Thyroid gland (tissue), 4 donors: Measurements from ENCODE around the gene TSPYL4. TPM values are rescaled to one million over a fixed set of nuclear protein-coding genes. Genes with fewer than 3 reads are reported as not detected.
A peak's percentile ranks its signal among the peaks of the same experiment; 100 is the strongest.

Experiments
- DNase-seq, 2 donors: peaks; one replicate each; pipeline ENCODE4 v3.0.0-alpha.2; 2019
- H3K27ac ChIP-seq, 3 donors: fragments of 200-600 bp; sonication (generic); 1 replicate in 2 of 3; 2 replicates in 1 of 3; pipeline ENCODE4 v1.5.1; 2016 to 2019; ENCODE audit warnings: mild to moderate bottlenecking in 1 of 3, moderate library complexity in 1 of 3
- H3K27me3 ChIP-seq: fragments of 200-600 bp; sonication (generic); one replicate; pipeline ENCODE4 v1.5.1; 2019
- H3K36me3 ChIP-seq, 2 donors: fragments of 200-600 bp; sonication (generic); one replicate each; pipeline ENCODE4 v1.5.1; 2016 to 2019
- H3K4me1 ChIP-seq, 2 donors: fragments of 200-600 bp; sonication (generic); one replicate each; pipeline ENCODE4 v1.5.1; 2017 to 2019
- H3K4me3 ChIP-seq, 3 donors: fragments of 200-600 bp; sonication (generic); replicated peaks in 1 of 3; 1 replicate in 2 of 3; 2 replicates in 1 of 3; pipeline ENCODE4 v1.5.1; 2016; ENCODE audit warnings: mild to moderate bottlenecking in 1 of 3
- H3K9me3 ChIP-seq: fragments of 200-600 bp; sonication (generic); one replicate; pipeline ENCODE4 v1.5.1; 2017
- CTCF ChIP-seq, 6 experiments: fragments of 200-600 bp in 3 of 6; fragments of 450-650 bp in 3 of 6; sonication (generic) in 3 of 6; IDR thresholded peaks; one replicate each; pipeline ENCODE4 v1.5.1; 2016 to 2019; ENCODE audit warnings: antibody characterized with exemption in 6 of 6, mild to moderate bottlenecking in 2 of 6, inconsistent platforms in 1 of 6, moderate library complexity in 1 of 6
- POLR2A ChIP-seq, 2 donors: fragments of 450-650 bp; IDR thresholded peaks; one replicate each; pipeline ENCODE4 v1.6.1; 2017; ENCODE audit warnings: antibody characterized with exemption in 2 of 2, mild to moderate bottlenecking in 2 of 2, moderate library complexity in 1 of 2
- WGBS, 2 donors: methylation state at CpG; one replicate each; pipeline ENCODE4 v1.1.5; 2017; 5-methylcytosine and 5-hydroxymethylcytosine counted together
- intact Hi-C: fragments of 100-400 bp; cut with DNase I; formaldehyde crosslinking; loops from one replicate; pipeline ENCODE4 v1.15.1; 2023
- total RNA-seq, 4 donors: library from RNA; depleted of rRNA; stranded (reverse); fragments of >200 nt; gene quantifications; one replicate each; pipeline ENCODE4 v1.2.3, GENCODE V29; 2016

TSPYL4 gene
- total RNA-seq, 4 donors from 2014 or later = 21.4 to 26.7 (median 24.5) TPM

DNA sequence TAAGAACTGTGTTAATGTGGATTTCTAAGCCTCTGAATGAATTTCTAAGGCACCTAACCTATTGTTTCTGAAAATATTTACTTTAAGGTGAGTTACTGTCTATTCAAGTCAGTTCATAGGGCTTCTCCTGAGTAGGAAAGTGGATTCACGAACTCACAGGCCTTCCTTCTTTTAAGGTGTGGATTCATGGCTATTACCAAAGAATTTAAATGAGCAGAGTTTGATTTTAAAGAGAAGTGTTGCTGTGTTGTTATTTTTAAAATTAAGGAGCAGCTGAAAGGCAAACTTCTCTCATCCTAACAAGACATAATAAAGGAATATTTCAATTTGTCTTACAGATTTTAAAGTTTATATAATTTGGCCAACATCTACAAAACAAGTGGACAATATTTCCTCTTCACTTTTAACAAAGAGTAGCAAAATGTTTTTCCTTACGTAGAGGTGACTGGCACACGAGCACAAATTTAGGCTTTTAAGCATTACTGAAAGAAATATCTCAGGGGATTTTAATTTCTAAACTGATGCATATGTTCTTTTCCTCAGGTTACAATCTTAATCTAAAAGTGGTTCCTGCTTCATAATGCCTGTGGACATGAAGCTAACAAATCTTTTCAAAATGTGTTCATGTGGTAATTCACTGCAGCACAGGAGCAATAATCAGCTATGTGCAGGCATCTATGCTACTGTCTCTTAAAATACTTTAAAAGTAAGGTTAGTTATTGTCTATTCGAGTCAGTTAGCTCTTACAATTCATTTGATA is 602 bp upstream of the TSPYL4 start:
- Histone ChIP-seq H3K9me3 (no peaks in the 10 kb centered on the region), H3K27me3 (no peaks in the 10 kb centered on the region), H3K36me3 (no peaks in the 10 kb centered on the region), H3K27ac (peak overlapping the region; percentile 83 to 94 (median 88)), H3K4me1 (peaks cover 39 to 41% of the 10 kb centered on the region in 2 donors), H3K4me3 (peak overlapping the region; percentile 2 to 85 (median 49))
- 14 to 15% methylated on average over 4 of the region's 4 CpGs for WGBS, 2 donors
- intact Hi-C loops = no loop called here
- TF ChIP-seq CTCF (IDR thresholded peaks at IDR 0.05) (no peak), POLR2A (IDR thresholded peaks at IDR 0.05) (no peak)
- DNase-seq = no peak

GRCh38 chr6:116253188-116253504 is 729 bp downstream of the TSPYL4 start:
- DNase-seq = no peak
- WGBS, 2 donors = 29 to 43% methylated on average over 11 of the region's 11 CpGs
- peak overlapping the region; percentile 49 to 98 (median 85) for H3K4me3 ChIP-seq
- no peaks in the 10 kb centered on the region for H3K9me3 ChIP-seq
- TF ChIP-seq CTCF (IDR thresholded peaks at IDR 0.05) = no peak
- no peak for TF ChIP-seq POLR2A (IDR thresholded peaks at IDR 0.05)
- H3K4me1 ChIP-seq = peaks cover 43 to 44% of the 10 kb centered on the region in 2 donors
- H3K36me3 ChIP-seq = no peaks in the 10 kb centered on the region
- peak overlapping the region in 2 of 3 donors; percentile 88 to 94 for H3K27ac ChIP-seq
- intact Hi-C loops = no loop called here
- H3K27me3 ChIP-seq = no peaks in the 10 kb centered on the region

DNA sequence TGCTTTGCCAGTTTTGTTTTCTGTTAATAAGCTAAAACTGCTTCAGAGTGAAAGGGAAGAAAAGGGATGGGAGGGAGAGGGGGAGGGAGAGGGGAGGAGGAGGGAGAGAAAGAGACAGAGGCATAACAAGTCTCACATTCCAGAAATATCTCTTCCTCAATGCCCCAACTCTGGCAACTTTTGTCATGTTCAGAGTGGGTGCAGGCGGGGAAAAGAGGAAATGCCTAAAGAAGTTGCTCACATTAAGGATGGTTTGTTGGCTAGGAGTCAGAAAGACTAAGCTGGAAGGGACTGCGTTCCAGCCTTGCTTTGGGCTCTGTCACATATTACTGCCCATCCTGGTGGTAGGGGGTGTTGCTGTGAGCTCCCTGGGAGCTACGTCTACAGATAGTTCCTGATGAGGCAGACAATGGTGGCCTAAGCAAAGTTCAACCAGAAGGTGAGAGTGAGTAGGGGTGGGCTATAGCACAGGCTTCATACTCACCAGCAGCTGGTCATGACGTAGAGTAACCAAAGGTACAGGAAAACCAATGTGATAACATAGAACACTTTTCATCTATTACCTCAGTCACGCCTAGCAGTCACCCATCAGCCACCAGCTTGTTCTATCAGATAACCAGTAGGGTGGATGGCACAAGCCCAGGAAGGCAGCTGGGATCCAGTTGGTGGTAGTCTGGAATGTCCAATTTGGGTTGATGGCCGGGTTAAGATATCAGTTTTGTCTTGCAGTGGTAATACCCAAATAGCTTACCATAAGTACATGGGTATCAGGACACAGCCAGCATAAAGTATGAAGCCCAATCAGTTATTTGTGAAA is 2.1 kb downstream of the TSPYL4 start:
- 74 to 80% methylated on average over 6 of the region's 6 CpGs for WGBS, 2 donors
- intact Hi-C loops = no loop called here
- no peak overlapping the region for H3K4me3 ChIP-seq
- DNase-seq = no peak
- H3K27ac ChIP-seq = peak overlapping the region in 1 of 3 donors; percentile 16
- TF ChIP-seq CTCF (IDR thresholded peaks at IDR 0.05) = no peak
- TF ChIP-seq POLR2A (IDR thresholded peaks at IDR 0.05) = no peak
- H3K9me3 ChIP-seq = no peaks in the 10 kb centered on the region
- peaks cover 43 to 44% of the 10 kb centered on the region in 2 donors for H3K4me1 ChIP-seq
- H3K36me3 ChIP-seq = no peaks in the 10 kb centered on the region
- no peaks in the 10 kb centered on the region for H3K27me3 ChIP-seq

DNA sequence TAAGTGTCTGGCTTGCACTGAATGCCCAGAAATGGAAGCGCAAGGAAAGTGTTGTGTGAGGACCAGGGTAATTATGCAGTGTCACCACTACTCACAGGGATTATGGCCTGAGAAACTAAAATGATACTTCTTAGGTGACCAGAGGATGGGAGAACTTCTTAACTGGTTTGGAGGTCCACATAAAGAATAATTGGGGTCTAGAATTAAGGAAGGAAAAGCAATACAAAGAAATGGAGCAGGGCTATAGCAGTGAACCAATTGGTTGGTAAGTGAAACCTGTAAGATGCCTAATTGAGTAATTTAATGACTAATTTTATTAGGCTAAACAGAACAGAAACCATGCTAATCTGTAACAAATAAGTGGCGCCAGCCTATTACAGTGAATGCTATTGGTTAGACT is 5.3 kb downstream of the TSPYL4 start:
- no peaks in the 10 kb centered on the region for H3K9me3 ChIP-seq
- no peak for TF ChIP-seq CTCF (IDR thresholded peaks at IDR 0.05)
- TF ChIP-seq POLR2A (IDR thresholded peaks at IDR 0.05) = no peak
- 97 to 99% methylated on average over 2 of the region's 2 CpGs for WGBS, 2 donors

GRCh38 chr6:116247285-116247684 is 6.6 kb downstream of the TSPYL4 start:
- Histone ChIP-seq H3K9me3 (no peaks in the 10 kb centered on the region), H3K36me3 (no peaks in the 10 kb centered on the region), H3K27me3 (no peaks in the 10 kb centered on the region), H3K4me1 (peaks cover 23 to 24% of the 10 kb centered on the region in 2 donors), H3K4me3 (no peak overlapping the region), H3K27ac (no peak overlapping the region)
- no peak for DNase-seq
- intact Hi-C loops = no loop called here
- TF ChIP-seq CTCF (IDR thresholded peaks at IDR 0.05) (no peak), POLR2A (IDR thresholded peaks at IDR 0.05) (no peak)

More for the DNA sequence above, 5.3 kb downstream of the TSPYL4 start:
- H3K4me3 ChIP-seq = no peak overlapping the region
- no peaks in the 10 kb centered on the region for H3K27me3 ChIP-seq
- H3K4me1 ChIP-seq = peaks cover 33 to 34% of the 10 kb centered on the region in 2 donors
- no peaks in the 10 kb centered on the region for H3K36me3 ChIP-seq
- intact Hi-C loops = no loop called here
- no peak overlapping the region for H3K27ac ChIP-seq
- no peak for DNase-seq
